ENCODE results near the gene NR2C2AP. TPM values are rescaled to one million over a fixed set of nuclear protein-coding genes. Genes with fewer than 3 reads are reported as not detected.

The NR2C2AP gene
- total and polyA plus RNA-seq, 2 of the 13 experiments (the other 11 are each of a cell fraction or from before 2014, with no cell fraction given) = 12.2 to 26.8 TPM

- no peak for TF ChIP-seq XBP1 (CRISPR knock-in tag; IDR thresholded peaks at IDR 0.05)
- TF ChIP-seq ZNF615 (CRISPR knock-in tag; IDR thresholded peaks at IDR 0.05; ENCODE audit: borderline replicate concordance) = no peak
- peak; percentile 86 for TF ChIP-seq KDM2A (CRISPR knock-in tag; IDR thresholded peaks at IDR 0.05; ENCODE audit: borderline replicate concordance, low read depth)
- no peak for TF ChIP-seq ZSCAN5A (CRISPR knock-in tag; IDR thresholded peaks at IDR 0.05; ENCODE audit: borderline replicate concordance)
- no peak for TF ChIP-seq SIN3A (IDR thresholded peaks at IDR 0.05; ENCODE audit: borderline replicate concordance, low read depth, low read length)
- no peak for TF ChIP-seq KIAA2018 (CRISPR knock-in tag; IDR thresholded peaks at IDR 0.05; ENCODE audit: borderline replicate concordance)
- 0 out of 2 replicates have a peak, but pooled peaks have one; percentile 14 for TF ChIP-seq ISL2 (CRISPR knock-in tag; IDR thresholded peaks at IDR 0.05)
- no peak for TF ChIP-seq DDIT3 (CRISPR knock-in tag; IDR thresholded peaks at IDR 0.05)
- TF ChIP-seq ZNF446 (CRISPR knock-in tag; IDR thresholded peaks at IDR 0.05) = no peak
- no peak for TF ChIP-seq PRPF4 (IDR thresholded peaks at IDR 0.05; ENCODE audit: low read depth, low read length, poor library complexity, severe bottlenecking)
- TF ChIP-seq RFX3 (CRISPR knock-in tag; IDR thresholded peaks at IDR 0.05) = no peak
- TF ChIP-seq AKNA (CRISPR knock-in tag; IDR thresholded peaks at IDR 0.05; ENCODE audit: borderline replicate concordance) = no peak
Measured at GRCh38 chr19:19170053-19170872, 33.0 kb downstream of the NR2C2AP start, which contains the start of gene MEF2B (continued).

All from HepG2 (cell line).